IMR-90 (cell line): ENCODE results near the gene AFDN. TPM values are rescaled to one million over a fixed set of nuclear protein-coding genes. Genes with fewer than 3 reads are reported as not detected.

Experiments
- ATAC-seq: fragments of 200-7000 bp; cut with Tn5 transposase; 2 replicates; pipeline ENCODE4 v1.9.1; 2020; ENCODE audit warnings: low read depth, mild to moderate bottlenecking, moderate library complexity
- BruUV-seq: library from RNA; stranded (reverse); fragments of 400-500 nt; replicated peaks from 2 replicates; lab custom pipeline; 2021; lab: Mats Ljungman, UMichigan
- CTCF ChIA-PET: fragments of 300-600 bp; formaldehyde crosslinking; extraction: SDS; loops from one replicate; lab custom pipeline; 2021; ENCODE audit warnings: antibody characterized with exemption; lab: Yijun Ruan, JAX
- POLR2A ChIA-PET: fragments of 300-600 bp; sonication (Branson Sonifier 250); formaldehyde crosslinking; loops from one replicate; lab custom pipeline; 2022; ENCODE audit warnings: antibody characterized with exemption; ENCODE audit not compliant: unreplicated experiment; lab: Charles Lee
- DNase-seq: peaks from one replicate; pipeline ENCODE4 v3.0.0; 2013
- H2AFZ ChIP-seq: replicated peaks from 2 replicates; pipeline ENCODE3; 2013; ENCODE audit warnings: low read length, mild to moderate bottlenecking; ENCODE audit not compliant: poor library complexity
- H2AK5ac ChIP-seq: 2 replicates; pipeline ENCODE4 v1.6.1; 2013; ENCODE audit warnings: low read depth, low read length, inconsistent platforms
- H2AK9ac ChIP-seq: replicated peaks from 2 replicates; pipeline ENCODE3; 2013; ENCODE audit warnings: mild to moderate bottlenecking, low read depth, low read length, moderate library complexity; ENCODE audit not compliant: poor library complexity
- H2BK120ac ChIP-seq: 2 replicates; pipeline ENCODE4 v1.6.1; 2013; ENCODE audit warnings: low read depth, low read length, inconsistent platforms
- H2BK15ac ChIP-seq: 3 replicates; pipeline ENCODE4 v1.6.1; 2013; ENCODE audit warnings: low read depth, low read length, inconsistent platforms
- H2BK20ac ChIP-seq: 2 replicates; pipeline ENCODE4 v1.6.1; 2013; ENCODE audit warnings: low read depth, mild to moderate bottlenecking, inconsistent platforms, low read length, moderate library complexity
- H2BK5ac ChIP-seq: 2 replicates; pipeline ENCODE4 v1.6.1; 2013; ENCODE audit warnings: mild to moderate bottlenecking, low read depth, low read length, inconsistent platforms; ENCODE audit not compliant: poor library complexity, severe bottlenecking
- H3K14ac ChIP-seq: replicated peaks from 2 replicates; pipeline ENCODE4 v1.6.1; 2013; ENCODE audit warnings: low read depth, low read length, inconsistent platforms
- H3K18ac ChIP-seq: 2 replicates; pipeline ENCODE4 v1.6.1; 2013; ENCODE audit warnings: low read depth, low read length, control low read depth
- H3K23ac ChIP-seq: 2 replicates; pipeline ENCODE4 v1.6.1; 2013; ENCODE audit warnings: low read depth, low read length, inconsistent platforms
- H3K27ac ChIP-seq: 2 replicates; pipeline ENCODE4 v1.5.1; 2013; ENCODE audit warnings: mild to moderate bottlenecking, control low read depth, low read length; ENCODE audit not compliant: insufficient read depth
- H3K27me3 ChIP-seq: 2 replicates; pipeline ENCODE4 v1.6.1; 2013; ENCODE audit warnings: low read length; ENCODE audit not compliant: control insufficient read depth, insufficient read depth
- H3K36me3 ChIP-seq: 2 replicates; pipeline ENCODE4 v1.6.1; 2013; ENCODE audit warnings: low read length, mixed read lengths; ENCODE audit not compliant: control insufficient read depth, insufficient read depth
- H3K4ac ChIP-seq: 2 replicates; pipeline ENCODE4 v1.6.1; 2013; ENCODE audit warnings: low read depth, low read length, inconsistent platforms
- H3K4me1 ChIP-seq: 2 replicates; pipeline ENCODE4 v1.6.1; 2013; ENCODE audit warnings: low read length, mixed read lengths; ENCODE audit not compliant: control insufficient read depth, insufficient read depth
- H3K4me2 ChIP-seq: 2 replicates; pipeline ENCODE4 v1.6.1; 2013; ENCODE audit warnings: low read depth, mild to moderate bottlenecking, control low read depth, low read length, moderate library complexity
- H3K4me3 ChIP-seq: 2 replicates; pipeline ENCODE4 v1.5.1; 2013; ENCODE audit warnings: low read depth, mild to moderate bottlenecking, control low read depth, low read length, moderate library complexity; ENCODE audit not compliant: insufficient read depth
- H3K56ac ChIP-seq: 2 replicates; pipeline ENCODE4 v1.6.1; 2013; ENCODE audit warnings: low read length, inconsistent platforms; ENCODE audit not compliant: insufficient read depth; ENCODE audit errors: extremely low read depth
- H3K79me1 ChIP-seq, 2 experiments: 2 replicates each; pipeline ENCODE4 v1.6.1; 2013; ENCODE audit warnings: low read length in 2 of 2, inconsistent platforms in 1 of 2, low read depth in 1 of 2
- H3K9ac ChIP-seq: 2 replicates; pipeline ENCODE4 v1.6.1; 2013; ENCODE audit warnings: low read depth, low read length, control low read depth
- H3K9me1 ChIP-seq: 2 replicates; pipeline ENCODE4 v1.6.1; 2013; ENCODE audit warnings: low read length, inconsistent platforms; ENCODE audit not compliant: insufficient read depth
- H3K9me3 ChIP-seq: 2 replicates; pipeline ENCODE4 v1.6.1; 2013; ENCODE audit warnings: low read length; ENCODE audit not compliant: control insufficient read depth, insufficient read depth
- H4K20me1 ChIP-seq: 2 replicates; pipeline ENCODE4 v1.6.1; 2013; ENCODE audit warnings: low read length, inconsistent platforms; ENCODE audit not compliant: insufficient read depth
- H4K5ac ChIP-seq: 2 replicates; pipeline ENCODE4 v1.6.1; 2013; ENCODE audit warnings: mild to moderate bottlenecking, low read depth, low read length, control low read depth
- H4K8ac ChIP-seq, 2 experiments: 2 replicates each; pipeline ENCODE4 v1.6.1; 2013; ENCODE audit warnings: low read depth in 2 of 2, low read length in 2 of 2, control low read depth in 1 of 2, inconsistent platforms in 1 of 2
- H4K91ac ChIP-seq: 2 replicates; pipeline ENCODE4 v1.6.1; 2013; ENCODE audit warnings: low read depth, low read length, inconsistent platforms; ENCODE audit not compliant: insufficient read depth
- BHLHE40 ChIP-seq: fragments of 150-350 bp; IDR thresholded peaks from 2 replicates; pipeline ENCODE4 v1.6.1; 2016; ENCODE audit warnings: mild to moderate bottlenecking, low read depth, low read length
- CEBPB ChIP-seq: IDR thresholded peaks from 2 replicates; pipeline ENCODE4 v1.6.1; 2012; ENCODE audit warnings: low read depth, low read length, improper control_type of control experiment
- CHD1 ChIP-seq: IDR thresholded peaks from 2 replicates; pipeline ENCODE4 v1.6.1; 2012; ENCODE audit warnings: low read depth, low read length, improper control_type of control experiment
- CTCF ChIP-seq: conservative IDR thresholded peaks from 2 replicates; pipeline ENCODE4 v1.5.1; 2012; ENCODE audit warnings: mild to moderate bottlenecking, low read depth, low read length, improper control_type of control experiment
- FOS ChIP-seq: fragments of 150-350 bp; IDR thresholded peaks from 2 replicates; pipeline ENCODE4 v1.6.1; 2016; ENCODE audit warnings: low read depth, low read length
- MAZ ChIP-seq: IDR thresholded peaks from 2 replicates; pipeline ENCODE4 v1.6.1; 2012; ENCODE audit warnings: low read depth, mild to moderate bottlenecking, low read length, improper control_type of control experiment, moderate library complexity, borderline replicate concordance
- NFE2L2 ChIP-seq: fragments of 150-350 bp; IDR thresholded peaks from 2 replicates; pipeline ENCODE4 v1.6.1; 2016; ENCODE audit warnings: low read depth, mild to moderate bottlenecking, low read length
- RCOR1 ChIP-seq: IDR thresholded peaks from 2 replicates; pipeline ENCODE4 v1.6.1; 2012; ENCODE audit warnings: mild to moderate bottlenecking, low read length, improper control_type of control experiment; ENCODE audit not compliant: insufficient replicate concordance
- RFX5 ChIP-seq: IDR thresholded peaks from 2 replicates; pipeline ENCODE4 v1.8.0; 2012; ENCODE audit warnings: low read depth, mild to moderate bottlenecking, low read length, moderate library complexity
- WGBS, 2 experiments: methylation state at CpG; one replicate each; pipeline versions ENCODE4 v1.1.5 to v1.1.7; 2013; ENCODE audit warnings: missing lambda C conversion rate in 2 of 2; ENCODE audit not compliant: insufficient read length in 1 of 2; ENCODE audit errors: extremely low coverage in 2 of 2; 5-methylcytosine and 5-hydroxymethylcytosine counted together
- dilution Hi-C: fragments of 300-500 bp; cut with HindIII; formaldehyde crosslinking; loops from one replicate; pipeline ENCODE4 v1.14.3; 2018; ENCODE audit warnings: low sequenced_read_pairs; ENCODE audit not compliant: unreplicated experiment
- in situ Hi-C: fragments of 300-500 bp; cut with MboI; formaldehyde crosslinking; loops from 3 replicates; pipeline ENCODE4 v1.14.3; 2019; ENCODE audit warnings: low sequenced_read_pairs, inconsistent platforms, mixed read lengths
- intact Hi-C: fragments of 100-400 bp; cut with micrococcal nuclease; formaldehyde crosslinking; loops from 2 replicates; pipeline ENCODE4 v1.10.0; 2022
- polyA plus RNA-seq, 3 experiments: library from polyadenylated mRNA; depleted of rRNA; stranded (reverse); fragments of >200 nt; gene quantifications; 2 replicates each; pipeline ENCODE4 v1.2.3, GENCODE V29; 2012; ENCODE audit warnings: low replicate concordance in 1 of 3
- total RNA-seq: library from RNA; depleted of rRNA; stranded (reverse); fragments of >200 nt; gene quantifications from 2 replicates; pipeline ENCODE4 v1.2.3, GENCODE V29; 2012

The AFDN gene
- total and polyA plus RNA-seq, 2 of the 4 experiments (the other 2 are of a cell fraction): 11.6 to 20.8 TPM

- CTCF ChIA-PET: no interaction called here
- H4K20me1 ChIP-seq: peaks cover 26% of the 10 kb centered on the region
Observed at GRCh38 chr6:167836721-167837120, 10.0 kb downstream of the AFDN start.

More at GRCh38 chr6:167836721-167837120, 10.0 kb downstream of the AFDN start:
- no peak overlapping the region for H3K14ac ChIP-seq
- no peak overlapping the region for H3K27ac ChIP-seq
- no peak overlapping the region for H2BK5ac ChIP-seq
- in situ Hi-C loops (no loop called here), dilution Hi-C loops (no loop called here), intact Hi-C loops (no loop called here)
- no peak overlapping the region for H2AFZ ChIP-seq
- H3K9me3 ChIP-seq: no peaks in the 10 kb centered on the region
- no peaks in the 10 kb centered on the region; the same call in 1 of the 2 replicates for H3K9me1 ChIP-seq
- no peak overlapping the region for H4K5ac ChIP-seq
- H3K79me1 ChIP-seq: peaks cover 36 to 42% of the 10 kb centered on the region in 2 experiments
- no peak for TF ChIP-seq MAZ
- no peak for TF ChIP-seq NFE2L2
- TF ChIP-seq CHD1: no peak
- no peak for TF ChIP-seq CEBPB
- TF ChIP-seq CTCF: no peak
- TF ChIP-seq FOS: no peak
- TF ChIP-seq BHLHE40: no peak
- TF ChIP-seq RFX5: no peak
- TF ChIP-seq RCOR1: no peak
- no peak overlapping the region for H2AK5ac ChIP-seq
- no peak overlapping the region for H3K23ac ChIP-seq
- no peak overlapping the region for H2BK15ac ChIP-seq
- H4K91ac ChIP-seq: no peak overlapping the region
- H3K4me1 ChIP-seq: 0 out of 2 replicates have a peak, but pooled peaks cover 2% of the 10 kb centered on the region
- no peak overlapping the region for H4K8ac ChIP-seq
- H2AK9ac ChIP-seq: no peak overlapping the region
- ATAC-seq (no peak), DNase-seq (no peak)
- no CpG with 5 or more reads among the region's 3 CpGs for WGBS, 2 experiments
- no peak overlapping the region for H2BK20ac ChIP-seq
- no peak overlapping the region for H3K4me2 ChIP-seq
- H3K9ac ChIP-seq: no peak overlapping the region
- no TSS peak for BruUV-seq
- H3K4me3 ChIP-seq: no peak overlapping the region
- H2BK120ac ChIP-seq: no peak overlapping the region
- H3K27me3 ChIP-seq: no peaks in the 10 kb centered on the region
- H3K56ac ChIP-seq: no peak overlapping the region
- no peak overlapping the region for H3K18ac ChIP-seq
- H3K4ac ChIP-seq: no peak overlapping the region
- H3K36me3 ChIP-seq: no peaks in the 10 kb centered on the region
- POLR2A ChIA-PET: no interaction called here
